Activated CD4-positive, CD25-positive, alpha-beta regulatory T cell treated with anti-CD3 and anti-CD28 coated beads, Interleukin-2, amount 50 U/mL, for 24 hours (primary cell): ENCODE measurements around the gene CSGALNACT2.
"Not testable (repeated sequence)": the region's sequence is repeated elsewhere in the genome, so short reads cannot be mapped to it uniquely, and the experiment has no call there.

Experiments used
- ATAC-seq, 2 donors: fragments of 150-1000 bp; cut with Tn5 transposase; one replicate each; pipeline ENCODE4 v1.10.0; 2021; ENCODE audit warnings: mild to moderate bottlenecking in 1 of 2, moderate library complexity in 1 of 2

CSGALNACT2 gene

GRCh38 chr10:43153901-43154300 lies 15.7 kb downstream of the CSGALNACT2 start:
- no peak for ATAC-seq

GRCh38 chr10:43155221-43155620 lies 17.0 kb downstream of the CSGALNACT2 start:
- ATAC-seq: no peak

- no peak for ATAC-seq
These were observed 17.5 kb downstream of the CSGALNACT2 start for GRCh38 chr10:43155741-43156140.

- no peak for ATAC-seq
These were observed 18.5 kb downstream of the CSGALNACT2 start for GRCh38 chr10:43156590-43157341.

GRCh38 chr10:43158636-43159035 lies 20.4 kb downstream of the CSGALNACT2 start:
- ATAC-seq: no peak

- ATAC-seq: peak; percentile 80 to 84
These were observed 22.0 kb downstream of the CSGALNACT2 start for GRCh38 chr10:43160046-43160920.

- ATAC-seq: peak; percentile 78 to 84
These were observed 22.6 kb downstream of the CSGALNACT2 start for GRCh38 chr10:43160921-43161255.

- ATAC-seq: no peak
These were observed 24.4 kb downstream of the CSGALNACT2 start for GRCh38 chr10:43162604-43163003.

GRCh38 chr10:43166207-43166879 lies 28.1 kb downstream of the CSGALNACT2 start:
- ATAC-seq: peak; percentile 85 to 93

GRCh38 chr10:43166880-43167497 lies 28.7 kb downstream of the CSGALNACT2 start:
- ATAC-seq: peak; percentile 44 to 56

GRCh38 chr10:43167498-43167889 lies 29.2 kb downstream of the CSGALNACT2 start:
- ATAC-seq: no peak

- no peak for ATAC-seq
These were observed 32.2 kb downstream of the CSGALNACT2 start for GRCh38 chr10:43170491-43170890.

- ATAC-seq: no peak
These were observed 34.4 kb downstream of the CSGALNACT2 start for GRCh38 chr10:43172645-43173044.

GRCh38 chr10:43173120-43173519 lies 34.9 kb downstream of the CSGALNACT2 start:
- ATAC-seq: no peak

- no peak for ATAC-seq
These were observed 36.7 kb downstream of the CSGALNACT2 start for GRCh38 chr10:43174969-43175368.

GRCh38 chr10:43176271-43176670 lies 38.0 kb downstream of the CSGALNACT2 start:
- ATAC-seq: no peak

GRCh38 chr10:43177595-43177994 lies 39.4 kb downstream of the CSGALNACT2 start:
- no peak for ATAC-seq

GRCh38 chr10:43181146-43181545 lies 42.9 kb downstream of the CSGALNACT2 start:
- ATAC-seq: no peak

- not testable (repeated sequence) for ATAC-seq
These were observed 45.5 kb downstream of the CSGALNACT2 start for GRCh38 chr10:43183764-43184163.

- no peak for ATAC-seq
These were observed 47.9 kb downstream of the CSGALNACT2 start for GRCh38 chr10:43186150-43186549.

GRCh38 chr10:43187213-43187612 lies 49.0 kb downstream of the CSGALNACT2 start:
- no peak for ATAC-seq

GRCh38 chr10:43188702-43189101 lies 50.5 kb downstream of the CSGALNACT2 start:
- no peak for ATAC-seq

- ATAC-seq: no peak
These were observed 52.0 kb downstream of the CSGALNACT2 start for GRCh38 chr10:43190289-43190688.
